ENCODE data around the gene AR. TPM values are rescaled to one million over a fixed set of nuclear protein-coding genes. Genes with fewer than 3 reads are reported as not detected.

AR gene
- total and polyA plus RNA-seq, 2 of the 8 experiments (the other 6 are each of a cell fraction or from before 2014, with no cell fraction given) = 7.1 to 10.7 TPM

GRCh38 chrX:67587946-67588624 is 44.3 kb downstream of the AR start (continued):
- TF ChIP-seq CHD2 (IDR thresholded peaks at IDR 0.05; ENCODE audit: low read length) = no peak
- no peak for TF ChIP-seq CTCF (IDR thresholded peaks at IDR 0.05; ENCODE audit: control extremely low read depth in 1 of 3, insufficient read depth in 1 of 3, low read depth in 1 of 3, low read length in 3 of 3)

Data from H1 (cell line).